Endothelial cell of umbilical vein (primary cell): ENCODE results near the gene TESMIN. TPM values are rescaled to one million over a fixed set of nuclear protein-coding genes. Genes with fewer than 3 reads are reported as not detected.

Experiments
- BruUV-seq: library from RNA; stranded (reverse); fragments of 400-500 nt; replicated peaks from 2 replicates; lab custom pipeline; 2021; lab: Mats Ljungman, UMichigan
- CTCF ChIA-PET: fragments of 300-600, 350-600 bp; sonication (Branson Sonifier 250); formaldehyde crosslinking; loops from one replicate; lab custom pipeline; 2021; ENCODE audit warnings: antibody characterized with exemption, inconsistent platforms; lab: Charles Lee
- POLR2A ChIA-PET: fragments of 300-600, 350-600 bp; sonication (Branson Sonifier 250); formaldehyde crosslinking; loops from one replicate; lab custom pipeline; 2021; ENCODE audit warnings: antibody characterized with exemption, inconsistent platforms; lab: Charles Lee
- DNase-seq: peaks from one replicate; pipeline ENCODE4 v3.0.0-alpha.2; 2011; ENCODE audit warnings: low read depth, low spot score
- FAIRE-seq: peaks from 2 replicates; lab custom pipeline; 2011; peaks lifted over from hg19 to GRCh38; lab: Jason Lieb, UNC
- H2AFZ ChIP-seq: 2 replicates; pipeline ENCODE4 v1.6.0; 2012; ENCODE audit warnings: low read depth, low read length, control low read depth, inconsistent platforms
- H3K27ac ChIP-seq: 2 replicates; pipeline ENCODE4 v1.5.1; 2011; ENCODE audit warnings: low read depth, mild to moderate bottlenecking, control low read depth, low read length, moderate library complexity; ENCODE audit not compliant: insufficient read depth
- H3K27me3 ChIP-seq, 2 experiments: 2 replicates each; pipeline versions ENCODE4 v1.6.0 to v1.6.1; 2011; ENCODE audit warnings: low read length in 2 of 2, mixed read lengths in 1 of 2; ENCODE audit not compliant: control insufficient read depth in 2 of 2, insufficient read depth in 2 of 2
- H3K36me3 ChIP-seq, 2 experiments: 2 replicates in 1 of 2; 3 replicates in 1 of 2; pipeline ENCODE4 v1.5.1; 2011; ENCODE audit warnings: low read length in 2 of 2, mild to moderate bottlenecking in 1 of 2, moderate library complexity in 1 of 2; ENCODE audit not compliant: control insufficient read depth in 2 of 2, insufficient read depth in 2 of 2; ENCODE audit errors: extremely low read depth in 1 of 2
- H3K4me1 ChIP-seq: 3 replicates; pipeline ENCODE4 v1.5.1; 2011; ENCODE audit warnings: mild to moderate bottlenecking, low read length; ENCODE audit not compliant: control insufficient read depth, insufficient read depth; ENCODE audit errors: extremely low read depth
- H3K4me2 ChIP-seq: 2 replicates; pipeline ENCODE4 v1.6.1; 2011; ENCODE audit warnings: low read length, control low read depth, mixed read lengths; ENCODE audit not compliant: insufficient read depth
- H3K4me3 ChIP-seq, 3 experiments: fragments of 200-600 bp in 1 of 3; sonication (generic), shearing (Covaris generic) in 1 of 3; replicated peaks in 1 of 3; 2 replicates each; pipeline ENCODE4 v1.5.1; 2011 to 2016; ENCODE audit warnings: control low read depth in 3 of 3, low read length in 3 of 3, mild to moderate bottlenecking in 2 of 3, inconsistent platforms in 1 of 3, low read depth in 1 of 3, moderate library complexity in 1 of 3; ENCODE audit not compliant: insufficient read depth in 1 of 3
- H3K79me2 ChIP-seq: 2 replicates; pipeline ENCODE4 v1.6.0; 2012; ENCODE audit warnings: low read length, inconsistent platforms; ENCODE audit not compliant: control insufficient read depth, insufficient read depth
- H3K9ac ChIP-seq: replicated peaks from 2 replicates; pipeline ENCODE3; 2011; ENCODE audit warnings: low read length, control low read depth; ENCODE audit not compliant: insufficient read depth; ENCODE audit errors: extremely low read depth
- H3K9me1 ChIP-seq: replicated peaks from 3 replicates; pipeline ENCODE4 v1.6.0; 2011; ENCODE audit warnings: mild to moderate bottlenecking, low read length; ENCODE audit not compliant: control insufficient read depth, insufficient read depth; ENCODE audit errors: extremely low read depth
- H3K9me3 ChIP-seq: replicated peaks from 2 replicates; pipeline ENCODE4 v1.5.1; 2012; ENCODE audit warnings: low read length, inconsistent platforms; ENCODE audit not compliant: control insufficient read depth, insufficient read depth
- H4K20me1 ChIP-seq: replicated peaks from 2 replicates; pipeline ENCODE3; 2011; ENCODE audit warnings: mild to moderate bottlenecking, low read length; ENCODE audit not compliant: control insufficient read depth, insufficient read depth; ENCODE audit errors: extremely low read depth
- CTCF ChIP-seq, 2 donors: IDR thresholded peaks; 1 replicate in 1 of 2; 2 replicates in 1 of 2; pipeline ENCODE4 v1.5.1; 2011; ENCODE audit warnings: low read length in 2 of 2, mild to moderate bottlenecking in 2 of 2, moderate library complexity in 2 of 2, control low read depth in 1 of 2, inconsistent platforms in 1 of 2, low read depth in 1 of 2; ENCODE audit not compliant: insufficient read depth in 1 of 2; ENCODE audit errors: extremely low read depth in 1 of 2
- EZH2 ChIP-seq: IDR thresholded peaks from 2 replicates; pipeline ENCODE4 v1.6.1; 2012; ENCODE audit warnings: borderline replicate concordance, low read depth, mild to moderate bottlenecking, moderate library complexity, low read length, inconsistent platforms; ENCODE audit not compliant: severe bottlenecking
- FOS ChIP-seq: IDR thresholded peaks from 2 replicates; pipeline ENCODE4 v1.6.1; 2011; ENCODE audit warnings: mild to moderate bottlenecking, low read length, moderate library complexity, borderline replicate concordance; ENCODE audit not compliant: insufficient read depth
- GATA2 ChIP-seq: IDR thresholded peaks from 2 replicates; pipeline ENCODE4 v1.7.0; 2011; ENCODE audit warnings: low read depth, mild to moderate bottlenecking, moderate library complexity, mixed read lengths, low read length; ENCODE audit not compliant: insufficient read length, insufficient read depth
- JUN ChIP-seq: IDR thresholded peaks from 2 replicates; pipeline ENCODE4 v1.6.1; 2011; ENCODE audit warnings: borderline replicate concordance, low read depth; ENCODE audit not compliant: insufficient read length, insufficient read depth
- MYC ChIP-seq: IDR thresholded peaks from one replicate; pipeline ENCODE4 v1.6.1; 2011; ENCODE audit warnings: mild to moderate bottlenecking, low read depth, low read length
- POLR2A ChIP-seq: IDR thresholded peaks from 2 replicates; pipeline ENCODE4 v1.6.1; 2012; ENCODE audit warnings: low read depth, mild to moderate bottlenecking, control low read depth, low read length
- POLR2AphosphoS5 ChIP-seq: IDR thresholded peaks from 2 replicates; pipeline ENCODE4 v1.6.1; 2012; ENCODE audit warnings: low read depth, mild to moderate bottlenecking, control low read depth, low read length, moderate library complexity; ENCODE audit not compliant: insufficient read depth
- dilution Hi-C: fragments of 300-500 bp; cut with MboI; formaldehyde crosslinking; loops from one replicate; pipeline ENCODE4 v1.15.0; 2019; ENCODE audit warnings: low sequenced_read_pairs; ENCODE audit not compliant: extremely low pct_ligation_motif_present
- intact Hi-C: fragments of 100-400 bp; cut with micrococcal nuclease; formaldehyde crosslinking; loops from one replicate; pipeline ENCODE4 v1.10.0; 2022
- polyA plus RNA-seq, 4 experiments: library from polyadenylated mRNA; depleted of rRNA in 3 of 4; stranded (reverse) in 3 of 4; unstranded in 1 of 4; fragments of >200 nt; gene quantifications; 2 replicates each; pipeline versions ENCODE4 v1.2.1 to v1.2.3, GENCODE V29; 2011 to 2012; ENCODE audit warnings: missing spikeins in 1 of 4
- total RNA-seq: library from RNA; stranded (reverse); gene quantifications from 2 replicates; pipeline ENCODE4 v1.2.3, GENCODE V29; 2021
- TF ChIP-seq, protein P1 (sequence below): IDR thresholded peaks from 2 replicates; pipeline ENCODE4 v1.6.1; 2011; ENCODE audit not compliant: insufficient read depth, insufficient read length

TESMIN gene
- total and polyA plus RNA-seq, 2 donors (not counting 3 experiments of a cell fraction or from before 2014, with no cell fraction given) = 1.7 to 6.1 TPM

DNA sequence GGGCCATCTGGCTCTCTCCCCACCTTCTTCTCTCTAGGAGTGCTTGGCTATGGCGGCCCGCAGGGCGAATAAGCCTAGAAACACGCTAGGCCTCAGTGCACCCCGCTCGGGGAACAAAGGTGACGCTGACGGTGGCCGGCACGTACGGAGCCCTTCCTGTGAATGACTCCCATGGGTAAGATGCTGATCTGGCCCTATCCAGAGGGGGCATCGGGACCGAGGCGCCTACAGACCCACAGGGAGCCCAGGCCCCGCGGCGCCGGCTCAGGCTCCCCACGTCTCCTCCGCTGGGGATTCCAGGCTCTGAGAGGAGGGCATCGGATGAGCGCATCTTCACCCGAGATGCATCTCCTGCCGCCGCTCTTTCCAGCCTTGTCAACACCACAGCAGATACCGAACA lies 31.4 kb upstream of the TESMIN start:
- BruUV-seq = no TSS peak
- Histone ChIP-seq H3K27me3 (no peaks in the 10 kb centered on the region), H3K9me3 (no peaks in the 10 kb centered on the region), H3K79me2 (no peaks in the 10 kb centered on the region), H3K9me1 (no peaks in the 10 kb centered on the region), H3K4me1 (no peaks in the 10 kb centered on the region), H3K9ac (no peak overlapping the region), H3K4me2 (no peak overlapping the region), H3K27ac (no peak overlapping the region), H3K4me3 (no peak overlapping the region), H2AFZ (no peak overlapping the region), H4K20me1 (no peaks in the 10 kb centered on the region), H3K36me3 (peaks cover 3 to 37% of the 10 kb centered on the region in 2 experiments)
- intact Hi-C loops = no loop called here
- no peak for TF ChIP-seq POLR2AphosphoS5
- TF ChIP-seq, protein P1, sequence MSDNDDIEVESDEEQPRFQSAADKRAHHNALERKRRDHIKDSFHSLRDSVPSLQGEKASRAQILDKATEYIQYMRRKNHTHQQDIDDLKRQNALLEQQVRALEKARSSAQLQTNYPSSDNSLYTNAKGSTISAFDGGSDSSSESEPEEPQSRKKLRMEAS = no peak
- TF ChIP-seq FOS = no peak
- no peak for TF ChIP-seq MYC
- no peak for TF ChIP-seq JUN
- no peak for TF ChIP-seq CTCF (IDR thresholded peaks at IDR 0.05; ENCODE audit: extremely low read depth in 1 of 2, insufficient read depth in 1 of 2, low read depth in 1 of 2, low read length in 2 of 2)
- no peak for TF ChIP-seq POLR2A
- no peak for TF ChIP-seq GATA2
- TF ChIP-seq EZH2 = no peak
- ChIA-PET CTCF (no interaction called here), POLR2A (no interaction called here)
- dilution Hi-C loops = no loop called here
- no peak for FAIRE-seq
- DNase-seq = no peak
